NK-92 (cell line): ENCODE data around the gene ASAP2.
"Not testable (repeated sequence)": the region's sequence is repeated elsewhere in the genome, so short reads cannot be mapped to it uniquely, and the experiment has no call there.

Experiments used
- DNase-seq: peaks from one replicate; lab custom pipeline; 2025; ENCODE audit not compliant: unreplicated experiment; lab: John Stamatoyannopoulos, UW

Gene ASAP2

DNA sequence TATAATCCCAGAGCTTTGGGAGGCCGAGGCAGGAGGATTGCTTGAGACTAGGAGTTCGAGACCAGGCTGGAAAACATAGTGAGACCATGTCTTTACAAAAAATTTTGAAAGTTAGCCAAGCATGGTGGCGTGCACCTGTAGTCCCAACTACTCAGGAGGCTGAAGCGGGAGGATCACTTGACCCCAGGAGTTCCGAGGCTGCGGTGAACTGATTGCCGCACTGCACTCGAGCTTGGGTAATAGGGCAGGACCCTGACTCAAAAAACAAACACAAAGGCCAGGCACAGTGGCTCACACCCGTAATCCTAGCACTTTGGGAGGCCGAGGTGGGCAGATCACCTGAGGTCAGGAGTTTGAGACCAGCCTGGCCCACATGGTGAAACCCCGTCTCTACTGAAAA, 191.6 kb downstream of the ASAP2 start:
- not testable (repeated sequence) for DNase-seq

DNA sequence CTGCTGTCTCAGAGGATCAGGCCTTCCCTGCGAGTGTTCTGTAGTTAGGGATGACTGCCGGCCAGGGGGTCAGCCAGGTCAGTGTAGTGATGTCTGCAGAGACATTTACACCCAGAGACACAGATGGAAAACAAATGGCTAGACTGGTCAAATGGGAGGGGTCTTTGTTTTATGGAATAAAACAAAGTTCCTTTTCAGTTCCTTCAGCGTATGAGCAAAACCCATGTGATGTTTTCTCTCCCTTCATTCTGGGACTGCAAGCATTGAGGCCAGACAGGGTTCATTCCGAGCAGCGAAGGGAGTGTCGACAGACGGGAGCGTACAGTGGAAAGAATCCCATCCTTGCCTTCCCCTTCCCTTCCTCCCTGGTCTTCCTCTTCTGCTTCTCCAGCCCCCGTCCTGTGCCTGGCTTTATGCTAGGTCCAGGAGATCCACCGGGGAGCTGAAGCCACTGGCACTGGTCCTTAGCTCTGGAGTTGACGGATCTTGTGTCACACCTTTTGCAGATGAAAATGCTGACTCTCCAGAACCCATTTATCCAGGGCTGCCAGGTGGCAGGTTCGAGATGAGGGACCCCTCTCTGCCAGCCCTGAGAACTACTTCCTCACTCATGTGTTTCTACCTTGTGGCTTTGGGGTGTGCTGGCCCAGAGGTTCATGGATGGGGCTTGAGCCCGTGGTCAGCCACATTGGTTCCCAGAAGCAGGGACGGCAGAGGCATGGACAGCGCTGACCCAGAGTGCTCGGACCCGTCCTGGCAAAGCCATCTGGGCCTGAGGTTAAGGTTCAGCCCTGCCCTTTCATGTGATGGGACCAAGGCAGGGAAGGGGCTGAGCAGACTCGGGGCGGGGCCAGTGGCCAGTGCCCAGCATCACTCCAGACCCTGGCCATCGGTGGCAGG, 192.5 kb downstream of the ASAP2 start:
- no peak for DNase-seq

DNA sequence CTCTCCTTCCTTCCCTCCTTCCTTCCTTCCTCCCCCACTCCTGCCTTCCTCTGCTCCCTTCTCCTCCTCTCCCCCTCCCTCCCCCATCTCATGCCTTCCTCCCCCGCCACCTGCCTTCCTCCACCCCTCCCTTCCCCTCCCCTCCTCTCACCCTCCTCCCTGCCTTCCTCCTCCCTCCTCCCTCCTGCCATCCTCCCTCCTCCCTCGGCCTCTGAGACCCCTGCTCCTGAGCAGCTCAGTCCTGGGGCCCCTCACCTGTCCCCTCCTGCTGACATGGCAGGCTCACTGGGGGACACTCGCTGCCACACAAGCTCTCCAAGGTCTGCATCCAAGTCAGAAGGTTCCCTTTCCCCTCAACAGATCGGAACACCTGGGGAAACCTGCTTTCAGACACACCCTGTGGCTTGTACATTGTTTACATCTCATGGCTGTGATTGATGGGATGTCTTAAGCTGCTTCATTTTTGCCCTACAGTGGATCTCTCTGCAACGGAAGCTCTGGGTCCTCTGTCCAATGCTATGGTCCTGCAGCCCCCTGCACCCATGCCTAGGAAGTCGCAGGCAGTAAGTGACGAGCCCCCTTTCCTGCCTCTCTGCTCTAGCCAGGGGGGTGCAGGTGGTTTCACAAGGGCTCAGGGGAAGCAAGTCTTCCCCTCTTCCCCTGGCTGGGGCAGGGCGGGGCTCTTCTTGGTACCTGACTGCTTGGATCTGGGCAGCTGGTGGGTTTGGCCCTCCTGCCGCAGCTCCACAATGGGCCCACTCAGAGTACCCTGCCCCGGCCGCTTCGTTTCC, 193.9 kb downstream of the ASAP2 start:
- DNase-seq: no peak

DNA sequence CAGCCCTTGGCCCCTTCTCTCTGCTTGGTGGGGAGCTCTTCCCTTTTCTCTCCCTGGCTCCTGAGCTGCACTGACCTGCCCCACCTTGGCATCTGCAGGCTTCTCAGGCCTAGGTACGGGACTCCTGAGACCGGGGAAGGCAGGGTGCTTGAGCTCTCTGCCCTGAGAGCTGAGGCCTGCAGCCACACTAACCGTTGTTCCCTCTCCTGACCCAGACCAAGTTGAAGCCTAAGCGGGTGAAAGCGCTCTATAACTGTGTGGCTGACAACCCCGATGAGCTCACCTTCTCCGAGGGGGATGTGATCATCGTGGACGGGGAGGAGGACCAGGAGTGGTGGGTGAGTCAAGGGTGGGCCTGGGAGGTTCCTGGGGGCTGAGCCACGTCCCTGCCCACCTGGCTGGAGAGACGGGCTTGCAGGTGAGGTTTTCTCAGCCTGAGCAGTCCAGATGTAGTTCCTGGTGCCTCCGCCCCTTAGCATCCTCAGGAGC, 194.5 kb downstream of the ASAP2 start:
- no peak for DNase-seq

DNA sequence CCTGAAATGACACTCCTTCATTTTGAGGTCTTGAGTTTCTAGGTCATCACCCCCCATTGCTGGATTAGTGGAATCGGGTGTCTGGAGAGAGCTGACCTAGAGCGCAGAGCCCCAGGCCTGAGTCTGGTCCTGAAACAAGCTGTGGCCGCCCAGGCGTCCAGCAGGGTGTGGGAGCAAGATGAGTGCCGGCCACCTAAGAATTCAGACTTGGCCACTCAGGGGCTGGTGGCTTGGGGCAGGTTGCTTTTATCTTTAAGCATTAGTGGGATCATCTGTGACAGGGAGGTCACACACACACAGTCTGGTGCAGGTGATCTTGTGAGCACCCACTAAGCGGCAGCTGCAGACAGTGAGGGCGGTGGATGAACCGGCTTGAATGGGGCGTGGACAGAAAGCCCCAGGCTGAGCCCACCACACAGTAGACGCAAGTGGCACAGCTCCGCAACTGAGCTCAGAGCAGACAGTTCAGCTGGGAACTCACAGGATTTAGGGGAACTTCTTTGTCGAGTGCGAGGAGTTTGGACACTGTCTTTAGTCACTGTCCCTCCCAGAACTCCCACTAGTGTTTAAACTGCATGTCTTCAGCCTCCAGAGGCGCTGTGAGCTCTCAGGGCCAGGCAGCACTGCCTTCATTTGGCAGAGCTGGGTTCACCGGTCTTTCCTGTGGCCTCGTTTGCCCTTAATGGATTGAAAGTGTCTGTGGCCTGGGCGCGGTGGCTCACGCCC, 195.2 kb downstream of the ASAP2 start:
- no peak for DNase-seq

DNA sequence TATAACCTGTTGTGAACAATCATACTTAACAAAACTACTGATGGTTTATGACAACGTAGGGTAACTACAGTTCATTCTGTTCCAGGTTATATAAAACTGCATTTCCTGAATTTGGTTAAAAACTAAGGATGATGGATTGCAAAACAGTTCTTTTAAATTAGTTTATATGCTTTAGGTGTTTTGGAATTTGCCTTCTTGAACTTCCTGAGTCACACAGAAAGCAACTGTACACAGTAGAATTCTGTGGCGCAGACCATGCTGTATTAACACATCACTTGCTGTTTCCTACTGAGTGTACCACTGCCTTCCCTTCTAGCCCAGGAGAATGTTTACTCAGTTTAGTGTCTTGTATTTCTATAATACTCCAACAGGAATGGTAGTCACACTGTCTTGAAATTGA, 197.3 kb downstream of the ASAP2 start:
- DNase-seq: no peak

DNA sequence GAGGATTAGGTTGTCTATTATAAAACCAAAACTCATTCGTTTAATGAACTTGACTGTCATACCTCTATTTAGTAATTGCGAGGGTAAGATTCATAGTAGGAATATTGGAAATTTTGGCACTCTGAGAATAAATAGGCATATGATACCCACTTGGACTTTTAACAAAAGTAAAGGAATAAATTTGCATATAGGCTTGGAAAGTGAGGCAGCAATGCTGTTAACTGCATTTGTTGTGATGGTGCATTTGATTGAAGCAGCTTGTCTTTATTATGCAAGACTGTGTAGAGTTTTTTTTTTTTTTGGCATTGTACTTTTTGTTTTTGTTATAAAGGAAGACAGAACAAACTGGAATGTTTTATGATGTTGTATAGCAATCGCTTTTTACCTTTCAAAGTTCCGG, 197.8 kb downstream of the ASAP2 start:
- DNase-seq: no peak

DNA sequence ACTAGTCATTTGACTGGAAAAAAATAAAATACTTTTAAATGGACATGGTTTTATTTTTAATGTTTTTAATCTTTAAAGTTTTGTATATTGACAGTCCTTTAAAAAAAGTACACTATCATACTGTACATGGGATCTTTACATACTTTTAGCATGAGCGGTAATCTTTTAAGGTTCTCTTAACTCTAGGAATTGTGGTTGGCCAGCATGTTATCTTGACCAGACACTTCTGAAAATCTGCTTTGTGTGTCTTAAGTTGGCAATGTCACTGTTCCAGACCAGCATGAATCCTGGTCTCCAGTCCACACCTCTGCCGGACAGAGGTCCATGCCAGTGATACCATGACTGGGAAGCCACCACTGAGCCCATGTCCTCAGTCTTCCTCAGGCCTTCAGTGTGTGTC, 199.0 kb downstream of the ASAP2 start:
- DNase-seq: no peak

DNA sequence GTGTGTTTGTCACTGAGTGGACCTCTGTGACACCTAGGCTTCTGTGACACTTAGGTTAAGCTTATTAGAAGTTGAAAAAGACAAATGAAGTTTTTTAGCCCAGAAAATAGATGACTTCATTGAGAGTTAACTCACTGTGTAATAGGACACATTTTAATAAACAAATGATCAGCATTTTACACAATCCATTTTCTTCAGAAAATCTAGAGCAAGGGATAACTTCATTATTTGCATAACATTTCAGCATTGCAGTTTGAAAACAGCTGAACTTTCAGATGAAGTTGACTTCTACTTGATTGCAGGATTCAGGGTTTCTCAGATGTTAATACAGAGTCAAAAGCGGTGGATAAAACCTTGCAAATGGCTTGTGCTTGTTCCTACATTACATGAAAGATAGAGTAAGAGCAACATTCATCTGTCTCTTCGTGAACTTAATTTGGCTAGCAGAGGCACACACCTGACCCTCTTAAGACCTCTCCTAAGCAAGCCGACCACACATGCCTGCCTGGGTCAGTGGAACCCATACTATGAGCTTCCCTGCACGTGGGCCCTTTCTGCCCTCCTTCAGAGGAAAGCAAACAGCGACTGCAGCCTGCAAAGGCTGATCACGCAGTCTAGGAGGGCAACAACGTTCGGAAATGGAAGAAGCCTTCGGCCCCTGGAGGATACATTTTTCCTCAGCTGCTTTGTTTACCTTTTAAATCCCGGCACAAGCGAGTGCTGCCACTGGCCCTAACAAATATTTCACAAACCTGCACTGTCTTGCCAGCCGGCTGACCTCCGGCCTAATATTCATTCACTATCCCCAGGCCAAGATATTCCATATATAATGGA, 200.1 kb downstream of the ASAP2 start:
- no peak for DNase-seq

DNA sequence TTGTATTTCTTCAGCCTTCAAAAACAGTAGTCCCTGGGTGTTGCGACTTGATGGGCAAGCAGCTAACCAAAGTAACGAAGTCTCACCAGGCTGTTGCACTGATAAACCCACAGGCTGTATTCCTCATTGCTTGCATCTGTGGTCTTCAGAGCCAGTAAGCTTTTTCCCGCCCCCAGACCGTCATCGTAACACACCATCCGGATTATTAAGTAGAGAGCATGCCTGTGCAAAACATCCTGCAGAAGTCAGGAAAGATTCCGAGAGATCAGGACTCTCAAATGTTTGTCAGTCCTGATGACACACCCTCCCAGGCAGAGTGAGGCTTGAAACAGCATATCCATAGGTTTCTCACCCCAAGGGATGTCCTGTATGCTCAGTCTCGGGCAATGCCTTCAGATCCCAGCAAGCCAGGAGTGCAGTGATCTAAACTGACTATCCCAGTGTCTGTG, 200.8 kb downstream of the ASAP2 start:
- no peak for DNase-seq

DNA sequence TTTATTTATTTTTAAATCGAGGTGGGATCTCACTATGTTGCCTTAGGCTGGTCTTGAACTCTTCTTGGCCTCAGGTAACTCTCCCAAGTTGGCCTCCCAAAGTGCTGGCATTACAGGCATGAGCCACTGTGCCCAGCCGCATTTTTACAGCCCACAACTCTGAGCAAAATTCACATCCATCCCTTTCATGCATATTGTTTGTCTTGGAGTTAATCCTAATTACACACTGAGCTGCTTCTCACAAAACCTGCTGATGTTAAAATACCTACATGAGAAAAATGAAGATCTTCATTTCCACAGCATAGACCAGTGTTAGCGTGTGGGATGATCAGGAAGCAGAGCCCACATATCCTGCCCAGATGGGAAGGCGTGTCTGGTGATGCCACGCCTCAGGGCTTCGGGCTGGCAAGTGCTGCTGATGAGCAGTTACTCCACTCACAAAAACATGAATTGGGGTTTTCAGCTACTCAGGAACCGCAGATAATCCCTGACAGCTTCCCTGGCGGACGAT, 202.1 kb downstream of the ASAP2 start:
- DNase-seq: no peak

DNA sequence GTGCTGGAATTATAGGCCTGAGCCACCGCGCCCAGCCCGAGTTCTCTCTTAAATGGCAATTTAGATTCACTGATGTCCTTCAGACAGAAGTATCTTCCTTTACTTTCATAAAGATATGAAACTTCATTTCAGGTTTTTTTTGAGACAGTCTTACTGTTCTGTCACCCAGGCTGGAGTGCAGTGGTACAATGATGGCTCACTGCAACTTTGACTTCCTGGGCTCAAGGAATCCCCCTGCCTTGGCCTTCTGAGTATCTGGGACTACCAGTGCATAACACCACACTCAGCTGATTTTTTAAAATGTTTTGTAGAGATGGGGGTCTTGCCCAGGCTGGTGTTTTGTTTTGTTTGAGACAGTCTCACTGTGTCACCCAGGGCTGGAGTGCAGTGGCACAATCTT, 203.5 kb downstream of the ASAP2 start:
- DNase-seq: no peak

DNA sequence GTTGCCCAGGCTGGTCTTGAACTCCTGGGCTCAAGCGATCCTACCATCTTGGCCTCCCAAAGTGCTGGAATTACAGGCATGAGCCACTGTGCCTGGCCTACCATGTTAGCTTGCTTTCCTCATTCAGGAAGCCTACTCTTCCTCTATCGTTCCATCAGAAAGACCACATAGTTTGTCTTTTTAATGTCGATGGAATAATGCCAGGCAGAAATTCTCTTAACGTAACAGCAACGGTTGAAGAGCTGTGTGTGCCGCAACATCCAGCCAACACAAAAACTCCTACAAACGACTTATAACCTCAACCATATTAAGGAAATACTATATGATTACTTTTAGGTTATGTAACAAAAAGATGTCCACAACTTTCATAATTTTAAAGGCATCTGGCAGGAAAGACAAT, 206.2 kb downstream of the ASAP2 start:
- no peak for DNase-seq

DNA sequence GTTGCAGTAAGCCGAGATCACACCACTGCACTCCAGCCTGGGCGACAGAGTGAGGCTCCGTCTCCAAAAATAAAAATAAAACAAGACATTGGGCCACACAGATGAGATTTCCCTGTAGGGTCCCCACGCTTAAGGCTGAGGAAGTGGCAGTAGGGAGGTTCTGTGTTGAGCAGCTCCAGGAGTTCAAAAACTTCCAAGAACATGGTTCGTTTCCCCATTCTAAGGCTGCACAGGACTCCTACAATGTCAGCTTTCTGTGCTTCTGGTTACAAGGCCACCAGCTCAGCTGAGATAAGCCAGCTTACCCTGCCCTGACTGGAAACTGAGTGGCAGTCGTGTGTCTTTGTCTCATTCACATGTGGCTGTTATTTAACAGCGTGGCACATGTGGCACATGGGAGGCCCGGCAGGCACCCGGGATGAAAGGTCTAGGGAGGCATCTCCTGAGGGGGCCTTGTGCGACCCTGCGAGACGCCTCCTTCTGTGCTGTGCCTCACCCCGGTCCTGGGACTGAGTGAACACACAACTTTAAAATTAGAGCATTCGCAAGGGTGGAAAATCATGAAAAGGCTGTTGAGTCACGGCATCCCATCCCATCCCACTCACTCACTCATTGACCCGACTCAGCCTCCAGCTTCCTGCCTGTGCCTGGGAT, 209.0 kb downstream of the ASAP2 start:
- DNase-seq: no peak

DNA sequence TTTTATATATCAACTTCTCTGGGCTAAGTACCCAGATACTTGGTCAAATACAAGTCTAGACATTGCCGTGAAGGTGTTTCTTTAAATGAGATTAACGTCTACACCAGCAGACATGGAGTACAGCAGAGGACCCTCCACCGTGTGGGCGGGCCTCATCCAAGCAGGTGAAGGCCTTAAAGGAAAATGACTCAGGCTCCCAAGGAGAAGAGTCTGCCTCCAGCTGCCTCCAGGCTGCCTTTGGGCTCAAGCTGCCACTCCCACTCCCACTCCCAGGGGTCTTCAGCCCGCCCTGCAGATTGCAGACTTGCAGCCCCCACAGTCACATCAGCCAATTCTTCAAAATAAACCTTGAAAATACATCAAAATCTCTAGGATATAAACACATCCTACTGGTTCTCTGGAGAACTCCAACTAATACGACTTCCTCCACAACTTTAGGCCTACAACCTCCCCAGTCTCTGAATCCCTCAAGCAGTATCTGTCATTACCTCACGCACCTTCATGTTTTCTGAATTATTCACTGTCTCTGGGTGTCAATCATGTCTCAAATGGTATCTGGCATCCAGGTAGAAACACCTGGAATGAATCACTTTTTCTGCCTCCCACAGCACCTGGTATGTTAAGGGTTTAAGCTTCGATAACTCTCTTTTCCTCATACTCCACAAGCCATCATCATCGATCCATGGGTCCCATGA, 209.8 kb downstream of the ASAP2 start:
- no peak for DNase-seq

DNA sequence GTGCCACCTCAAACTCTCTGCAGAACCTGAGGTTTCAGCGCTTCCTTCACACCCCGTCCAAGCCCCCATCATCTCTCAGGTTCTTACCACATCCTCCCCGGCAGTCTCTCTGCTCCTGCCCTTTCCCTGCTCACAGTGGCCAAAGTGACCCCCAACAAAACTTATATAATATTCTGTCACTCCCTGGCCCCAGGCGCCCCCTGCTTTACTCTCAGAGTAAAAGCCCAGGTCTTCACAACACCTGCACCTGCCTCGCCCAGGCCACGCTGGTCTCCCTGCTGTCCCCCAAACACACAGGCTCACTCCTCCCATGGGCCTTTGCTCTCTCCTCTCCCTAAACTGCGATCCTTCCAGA, 210.3 kb downstream of the ASAP2 start:
- DNase-seq: no peak

DNA sequence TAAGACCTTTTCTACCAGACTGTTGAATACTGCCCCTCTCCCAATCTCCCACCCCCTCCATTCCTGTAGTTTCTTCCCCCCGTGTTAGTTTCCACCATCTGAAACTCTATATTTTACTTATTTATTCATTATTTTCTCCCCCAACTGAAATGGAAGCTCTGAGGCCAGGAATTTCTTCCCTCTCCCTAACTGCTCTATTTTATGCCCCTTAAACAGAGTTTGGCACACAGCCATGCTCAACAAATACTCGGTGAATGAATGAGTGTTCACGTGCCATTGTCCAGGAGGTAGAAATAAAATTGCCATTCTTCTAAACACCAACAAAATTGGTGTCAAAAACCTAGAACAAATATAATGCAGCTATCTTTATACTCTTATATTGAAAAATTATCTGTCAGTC, 211.1 kb downstream of the ASAP2 start:
- DNase-seq: no peak

DNA sequence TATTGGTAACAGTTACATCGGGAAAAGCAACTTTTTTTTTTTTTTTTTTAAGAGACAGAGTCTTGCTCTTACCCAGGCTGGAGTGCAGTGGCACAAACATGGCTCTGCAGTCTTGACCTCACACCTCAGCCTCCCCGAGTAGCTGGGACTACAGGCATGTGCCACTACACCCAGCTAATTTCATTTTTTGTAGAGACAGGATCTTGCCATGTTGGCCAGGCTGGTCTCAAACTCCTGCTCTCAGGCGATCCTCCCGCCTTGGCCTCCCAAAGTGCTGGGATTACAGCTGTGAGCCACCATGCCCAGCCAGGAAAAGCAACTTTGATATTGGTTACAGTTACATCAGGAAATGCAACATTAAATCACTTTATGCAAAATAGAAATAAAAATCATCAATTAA, 212.1 kb downstream of the ASAP2 start:
- no peak for DNase-seq

DNA sequence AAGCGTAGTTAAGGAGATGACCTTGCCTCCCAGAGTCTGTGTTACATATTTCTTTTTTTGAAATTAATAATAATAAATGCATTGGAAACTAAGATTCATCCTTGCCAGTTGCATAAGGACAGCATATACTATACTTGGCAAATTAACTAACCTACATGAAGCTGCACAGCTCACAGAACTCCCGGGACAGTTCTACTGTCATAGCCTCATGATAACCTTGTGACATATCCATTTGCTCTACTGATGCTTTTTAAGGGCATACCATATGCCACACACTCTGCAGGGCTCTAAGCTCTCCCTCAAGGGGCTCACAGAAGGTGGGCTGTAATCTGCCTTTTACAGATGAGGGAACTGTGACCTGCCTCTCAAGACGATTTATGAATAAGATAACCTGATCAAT, 212.9 kb downstream of the ASAP2 start:
- no peak for DNase-seq
